ENCODE measurements around the gene SPG7. TPM values are rescaled to one million over a fixed set of nuclear protein-coding genes. Genes with fewer than 3 reads are reported as not detected.

The SPG7 gene
- total RNA-seq, 4 donors from 2014 or later = 79.0 to 156 (median 92.3) TPM

GRCh38 chr16:89552913-89553312 lies 44.7 kb downstream of the SPG7 start:
- no peak for TF ChIP-seq POLR2A (IDR thresholded peaks at IDR 0.05)
- TF ChIP-seq, protein P1, sequence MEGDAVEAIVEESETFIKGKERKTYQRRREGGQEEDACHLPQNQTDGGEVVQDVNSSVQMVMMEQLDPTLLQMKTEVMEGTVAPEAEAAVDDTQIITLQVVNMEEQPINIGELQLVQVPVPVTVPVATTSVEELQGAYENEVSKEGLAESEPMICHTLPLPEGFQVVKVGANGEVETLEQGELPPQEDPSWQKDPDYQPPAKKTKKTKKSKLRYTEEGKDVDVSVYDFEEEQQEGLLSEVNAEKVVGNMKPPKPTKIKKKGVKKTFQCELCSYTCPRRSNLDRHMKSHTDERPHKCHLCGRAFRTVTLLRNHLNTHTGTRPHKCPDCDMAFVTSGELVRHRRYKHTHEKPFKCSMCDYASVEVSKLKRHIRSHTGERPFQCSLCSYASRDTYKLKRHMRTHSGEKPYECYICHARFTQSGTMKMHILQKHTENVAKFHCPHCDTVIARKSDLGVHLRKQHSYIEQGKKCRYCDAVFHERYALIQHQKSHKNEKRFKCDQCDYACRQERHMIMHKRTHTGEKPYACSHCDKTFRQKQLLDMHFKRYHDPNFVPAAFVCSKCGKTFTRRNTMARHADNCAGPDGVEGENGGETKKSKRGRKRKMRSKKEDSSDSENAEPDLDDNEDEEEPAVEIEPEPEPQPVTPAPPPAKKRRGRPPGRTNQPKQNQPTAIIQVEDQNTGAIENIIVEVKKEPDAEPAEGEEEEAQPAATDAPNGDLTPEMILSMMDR (IDR thresholded peaks at IDR 0.05) = no peak
- DNase-seq (ENCODE audit: low spot score in 2 of 2) = no peak
- intact Hi-C loops (cut with DNase I; ENCODE audit: low total_unique reads) = no loop called here
- H3K4me3 ChIP-seq (ENCODE audit: low read depth, poor library complexity, severe bottlenecking) = no peak overlapping the region
- 93 to 95% methylated on average over 13 of the region's 13 CpGs for WGBS, 2 donors

- H3K4me3 ChIP-seq (ENCODE audit: low read depth, poor library complexity, severe bottlenecking) = no peak overlapping the region
- WGBS, 2 donors = 86 to 88% methylated on average over 15 to 18 of the region's 18 CpGs
- TF ChIP-seq, protein P1 (IDR thresholded peaks at IDR 0.05) = no peak
- TF ChIP-seq POLR2A (IDR thresholded peaks at IDR 0.05) = no peak
- no peak for DNase-seq (ENCODE audit: low spot score in 2 of 2)
- intact Hi-C loops (cut with DNase I; ENCODE audit: low total_unique reads) = no loop called here
Measured at GRCh38 chr16:89553733-89554132, 45.5 kb downstream of the SPG7 start.

DNA sequence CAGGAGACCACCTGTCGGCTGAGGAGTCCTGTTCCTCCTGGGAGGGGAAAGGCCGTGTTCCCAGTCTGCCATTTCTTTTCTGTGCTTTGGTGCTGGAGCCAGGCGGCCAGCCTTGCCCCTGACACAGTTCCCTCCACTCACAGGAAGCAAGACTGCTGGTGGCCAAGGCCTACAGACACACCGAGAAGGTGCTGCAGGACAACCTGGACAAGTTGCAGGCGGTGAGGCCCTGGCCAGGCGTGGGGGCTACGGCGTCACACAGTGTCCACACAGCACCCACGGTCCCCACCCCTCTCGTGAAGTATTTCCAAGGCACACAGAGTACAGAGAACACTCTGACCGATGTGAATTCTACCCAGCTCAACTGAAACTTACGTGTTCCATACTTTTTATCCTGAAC lies 46.1 kb downstream of the SPG7 start:
- DNase-seq (ENCODE audit: low spot score in 2 of 2) = no peak
- intact Hi-C loops (cut with DNase I; ENCODE audit: low total_unique reads) = no loop called here
- no peak for TF ChIP-seq POLR2A (IDR thresholded peaks at IDR 0.05)
- TF ChIP-seq, protein P1 (IDR thresholded peaks at IDR 0.05) = no peak
- 90 to 93% methylated on average over 12 of the region's 12 CpGs for WGBS, 2 donors
- H3K4me3 ChIP-seq (ENCODE audit: low read depth, poor library complexity, severe bottlenecking) = no peak overlapping the region

GRCh38 chr16:89555265-89555664 lies 47.1 kb downstream of the SPG7 start:
- H3K4me3 ChIP-seq (ENCODE audit: low read depth, poor library complexity, severe bottlenecking) = no peak overlapping the region
- TF ChIP-seq, protein P1 (IDR thresholded peaks at IDR 0.05) = no peak
- no peak for TF ChIP-seq POLR2A (IDR thresholded peaks at IDR 0.05)
- no peak for DNase-seq (ENCODE audit: low spot score in 2 of 2)
- intact Hi-C loops (cut with DNase I; ENCODE audit: low total_unique reads) = no loop called here
- WGBS, 2 donors = 91 to 93% methylated on average over 16 of the region's 16 CpGs

GRCh38 chr16:89555780-89556179 lies 47.6 kb downstream of the SPG7 start:
- intact Hi-C loops (cut with DNase I; ENCODE audit: low total_unique reads) = no loop called here
- no peak for DNase-seq (ENCODE audit: low spot score in 2 of 2)
- no peak overlapping the region for H3K4me3 ChIP-seq (ENCODE audit: low read depth, poor library complexity, severe bottlenecking)
- TF ChIP-seq POLR2A (IDR thresholded peaks at IDR 0.05) = no peak
- TF ChIP-seq, protein P1 (IDR thresholded peaks at IDR 0.05) = no peak
- WGBS, 2 donors = 82 to 90% methylated on average over 13 of the region's 13 CpGs
